A549 treated with ZK216348 at 1 μM for 4 hours (cell line): Measurements from ENCODE around the gene PWWP2B. TPM values are rescaled to one million over a fixed set of nuclear protein-coding genes. Genes with fewer than 3 reads are reported as not detected.

Source experiments
- total RNA-seq: library from RNA; stranded (reverse); fragments of 200-300 nt; extraction: Qiagen RNA extraction; gene quantifications from 5 replicates; pipeline ENCODE4 v1.2.3, GENCODE V29; 2022; ENCODE audit warnings: low read depth

The PWWP2B gene
- total RNA-seq = 7.0 to 19.1 TPM (median 17.3 TPM) in 5 replicates

GRCh38 chr10:132397036-132397541 lies at the start of gene PWWP2B:
Gene PWWP2B (plus strand): TSS chr10:132397200. CDS start chr10:132397227, 27 bp downstream.

Other genes starting within 250 kb of the PWWP2B start
- gene DPYSL4, start 210.3 kb upstream of the PWWP2B start, total RNA-seq = 12.5 to 21.5 TPM (median 19.3 TPM) in 5 replicates
- gene STK32C, start 89.2 kb upstream of the PWWP2B start, total RNA-seq = 31.0 to 54.2 TPM (median 48.5 TPM) in 5 replicates
- 5.9 to 7.6 TPM (median 6.1 TPM) in 5 replicates for gene LRRC27, start 65.0 kb upstream of the PWWP2B start, total RNA-seq
- gene INPP5A, start 140.6 kb downstream of the PWWP2B start, total RNA-seq = 11.6 to 14.3 TPM (median 13.5 TPM) in 5 replicates